GM18505 (cell line): ENCODE data around the gene GRAMD1B.

Experiments used
- ATAC-seq: cut with Tn5 transposase; IDR thresholded peaks from one replicate; pipeline ENCODE4 v1.9.1; 2021; ENCODE audit not compliant: unreplicated experiment
- POLR2A ChIP-seq: IDR thresholded peaks from 4 replicates; pipeline ENCODE4 v1.6.1; 2011; ENCODE audit warnings: borderline replicate concordance; ENCODE audit not compliant: insufficient read depth, insufficient read length; ENCODE audit errors: extremely low read depth

Gene GRAMD1B

GRCh38 chr11:123543797-123544196, 113.7 kb downstream of the GRAMD1B start:
- no peak for TF ChIP-seq POLR2A
- no peak for ATAC-seq

DNA sequence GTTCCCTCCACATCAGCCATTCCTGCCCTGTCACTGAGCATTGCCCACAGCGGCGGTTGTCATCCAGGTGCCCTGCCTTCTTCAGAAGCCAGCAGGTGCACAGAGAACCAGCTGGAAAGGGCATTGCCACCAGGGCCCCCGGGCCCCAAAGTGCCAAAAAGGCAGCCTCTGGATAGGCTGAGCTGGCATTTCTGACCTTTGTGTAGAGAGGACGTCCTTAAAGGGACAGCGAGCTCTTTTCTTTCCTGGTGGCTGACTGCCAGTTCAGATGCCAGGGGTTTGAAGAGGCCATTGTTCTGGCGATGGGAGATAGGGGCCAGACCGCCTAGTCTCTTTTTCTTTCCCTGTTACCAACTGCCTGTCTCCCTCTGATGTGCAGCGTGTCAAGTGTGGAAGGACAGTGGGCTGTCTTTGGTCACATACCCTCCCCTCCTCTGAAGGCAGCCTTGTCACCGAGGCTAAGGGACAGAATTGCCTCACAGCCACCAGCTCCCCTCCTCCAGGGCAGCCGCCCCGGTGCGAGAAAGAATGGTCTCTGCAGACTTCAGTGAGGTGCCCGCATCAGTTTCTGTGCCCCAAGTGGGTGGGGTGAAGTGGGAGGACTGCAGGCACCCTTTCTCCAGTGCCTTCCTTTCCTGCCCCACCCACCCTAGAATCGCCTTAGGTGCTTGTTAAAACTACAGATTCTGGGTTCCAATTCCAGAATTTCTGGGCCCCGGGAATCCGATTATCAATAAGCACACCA, 114.7 kb downstream of the GRAMD1B start:
- no peak for ATAC-seq
- no peak for TF ChIP-seq POLR2A

DNA sequence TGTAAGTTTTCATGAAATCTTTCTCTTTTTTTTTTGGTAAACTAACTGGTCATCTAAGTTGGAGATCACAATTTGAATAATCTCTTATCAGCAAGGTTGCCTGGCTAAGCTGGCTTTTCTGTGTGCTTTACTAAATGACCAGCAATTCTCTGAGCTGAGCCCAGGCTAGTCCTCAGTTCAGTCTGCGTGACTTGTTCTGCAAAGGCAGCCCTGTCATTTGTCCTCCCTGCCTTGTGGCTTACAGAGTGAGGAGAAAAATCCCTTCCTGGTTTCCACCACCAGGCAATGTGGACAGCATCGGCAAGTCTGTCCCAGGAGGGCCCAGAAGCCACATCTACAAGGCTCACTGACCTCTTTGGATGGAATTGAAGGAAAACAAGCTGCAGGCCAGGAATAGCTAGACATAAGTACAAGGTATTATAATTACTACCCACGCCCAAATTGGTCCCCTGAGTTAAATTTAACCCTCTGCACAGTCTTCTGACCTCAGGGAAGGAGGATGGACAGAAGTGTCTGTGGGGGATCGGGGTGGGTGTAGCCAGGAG, 115.7 kb downstream of the GRAMD1B start:
- no peak for ATAC-seq
- TF ChIP-seq POLR2A: no peak

GRCh38 chr11:123546515-123546914, 116.4 kb downstream of the GRAMD1B start:
- no peak for TF ChIP-seq POLR2A

DNA sequence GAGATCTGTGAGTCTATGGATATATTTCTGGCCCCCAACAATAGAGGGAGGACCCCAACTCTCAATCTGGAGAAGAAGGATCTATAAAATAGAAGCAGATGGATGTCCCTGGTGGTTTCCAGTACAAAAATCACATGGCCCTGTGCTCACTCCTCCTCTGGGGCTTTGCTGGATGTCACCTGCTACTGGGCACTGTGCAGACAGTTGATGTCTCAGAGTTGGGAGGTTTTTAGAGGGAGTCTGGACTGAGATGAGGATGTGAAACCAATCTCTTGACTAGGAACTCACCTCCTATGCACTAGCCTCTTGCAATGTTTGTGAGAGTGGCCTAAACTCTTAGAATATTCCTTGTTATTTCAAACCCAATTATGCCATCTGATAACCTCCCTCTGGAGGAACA, 117.1 kb downstream of the GRAMD1B start:
- TF ChIP-seq POLR2A: no peak
- peak; percentile 95 for ATAC-seq

More at GRCh38 chr11:123546515-123546914, 116.4 kb downstream of the GRAMD1B start:
- no peak for ATAC-seq

DNA sequence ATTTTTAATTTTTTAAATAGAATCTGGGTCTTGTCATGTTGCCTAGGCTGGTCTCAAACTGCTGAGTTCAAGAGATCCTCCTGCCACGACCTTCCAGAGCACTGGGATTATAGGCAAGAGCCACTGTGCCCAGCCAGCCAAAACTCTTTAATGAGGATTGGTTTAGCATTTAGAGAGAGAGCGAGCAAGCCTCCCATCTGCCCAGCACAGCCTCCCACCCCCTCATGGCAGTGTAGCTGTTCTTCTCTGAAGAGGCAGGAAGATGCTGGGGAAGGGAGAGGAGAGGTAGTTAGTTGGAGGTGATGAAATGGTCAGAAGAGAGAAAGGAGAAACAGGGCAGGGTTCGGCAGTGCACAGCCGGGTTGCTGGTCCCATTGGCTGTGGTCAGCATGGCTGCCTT, 118.7 kb downstream of the GRAMD1B start:
- TF ChIP-seq POLR2A: no peak
- ATAC-seq: no peak

DNA sequence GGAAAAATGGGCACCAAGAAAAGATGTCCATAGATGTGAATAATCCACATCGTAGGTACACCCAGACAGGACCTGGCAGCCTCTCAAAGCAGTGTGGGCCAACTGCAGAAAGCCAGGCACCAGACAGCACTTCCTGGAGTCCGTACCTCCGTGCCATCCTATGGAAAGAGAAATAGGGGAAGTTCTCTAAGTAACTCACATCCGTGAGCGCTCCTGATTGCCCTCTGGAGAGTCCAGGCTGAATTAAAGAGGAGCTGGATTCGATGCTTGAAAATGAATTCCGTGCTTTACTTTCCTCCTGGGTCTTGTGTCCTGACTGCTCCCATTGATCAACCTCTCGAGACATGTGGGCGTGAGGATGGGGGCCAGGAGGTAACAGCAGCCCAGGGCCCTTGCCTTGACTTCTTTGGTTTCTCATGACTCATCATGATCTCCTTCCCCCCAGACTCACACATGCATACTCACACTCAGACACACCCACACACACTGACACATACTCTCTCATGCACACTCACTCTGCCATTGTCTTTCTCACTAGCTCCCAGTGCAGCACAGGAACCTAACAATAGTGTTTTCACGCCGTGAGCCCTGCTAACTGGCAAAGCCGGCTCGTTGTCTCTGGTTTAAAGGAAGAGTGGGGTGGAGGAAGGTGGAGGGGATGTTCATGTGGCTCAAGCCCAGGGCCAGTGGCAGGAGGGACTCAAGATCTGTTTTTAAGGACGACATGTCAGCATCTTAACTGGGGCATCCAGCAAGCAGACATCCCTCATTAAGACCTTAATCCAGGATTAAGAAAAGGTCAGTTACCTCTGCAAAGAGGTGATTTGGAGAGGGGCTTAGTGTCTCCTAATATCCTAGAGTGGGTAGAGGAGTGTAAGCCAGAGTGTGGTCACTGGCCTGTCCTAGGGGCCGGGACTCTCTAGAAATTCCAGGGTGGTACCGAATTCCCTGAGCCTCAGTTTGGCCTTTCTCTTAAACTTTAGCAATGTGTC, 120.2 kb downstream of the GRAMD1B start:
- TF ChIP-seq POLR2A: no peak
- no peak for ATAC-seq

- TF ChIP-seq POLR2A: no peak
- no peak for ATAC-seq
These were observed 121.0 kb downstream of the GRAMD1B start for GRCh38 chr11:123551079-123551478.

DNA sequence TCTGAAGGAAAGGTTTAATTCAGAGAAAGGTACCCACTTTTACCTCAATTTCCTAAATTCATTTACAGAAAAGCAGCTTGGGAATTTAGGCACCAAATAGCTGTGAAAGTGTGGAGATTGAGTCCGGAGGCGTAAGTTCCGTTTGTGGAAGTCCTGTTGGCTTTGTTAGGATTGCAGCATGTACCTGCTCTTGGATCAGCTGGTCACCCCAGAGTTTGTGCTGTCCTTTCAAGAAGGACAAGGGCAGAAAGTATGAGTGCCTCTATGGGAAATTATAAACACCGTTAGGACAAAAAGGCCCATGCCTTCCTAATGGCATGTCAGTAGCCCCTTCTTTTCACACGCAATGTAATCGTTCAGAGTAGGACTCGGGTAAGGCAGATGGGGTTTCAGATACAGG, 126.6 kb downstream of the GRAMD1B start:
- no peak for TF ChIP-seq POLR2A
- no peak for ATAC-seq

DNA sequence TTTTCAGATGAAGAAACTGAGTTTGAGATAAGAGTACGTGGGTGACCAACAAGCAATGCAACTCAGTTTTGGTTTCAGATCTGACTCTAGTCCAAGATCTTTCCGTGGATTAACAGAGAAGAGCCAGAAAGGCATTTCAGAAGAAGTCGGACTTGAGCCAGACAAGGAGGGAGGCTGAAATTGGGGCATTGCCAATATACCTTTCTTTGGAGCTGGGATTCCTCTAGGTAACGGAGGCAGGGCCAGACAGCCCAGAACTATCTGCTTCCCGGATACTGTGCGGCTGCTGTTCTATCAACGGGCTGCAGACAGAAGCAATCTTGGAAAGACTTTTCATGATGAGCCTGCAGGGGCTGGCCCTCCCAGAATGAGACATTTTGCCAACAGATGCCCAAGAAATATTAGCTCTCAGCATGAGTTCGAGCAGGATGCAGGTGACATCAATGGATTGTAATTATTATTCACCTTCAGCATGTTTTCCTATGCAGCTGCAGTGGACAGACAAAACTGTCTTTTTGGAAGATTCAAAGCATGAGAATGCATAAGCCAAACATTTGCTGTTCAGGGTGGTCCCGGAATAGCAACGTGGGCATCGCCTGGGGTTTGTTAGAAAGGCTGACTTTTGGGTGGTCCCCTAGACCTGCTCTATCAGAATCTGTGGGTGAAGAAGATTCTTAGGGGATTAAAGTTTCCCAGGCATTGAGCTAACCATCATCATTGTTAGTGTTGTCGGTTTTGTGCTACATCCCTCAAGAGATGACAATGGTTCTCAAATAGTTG, 128.7 kb downstream of the GRAMD1B start:
- no peak for TF ChIP-seq POLR2A
- ATAC-seq: no peak

- TF ChIP-seq POLR2A: no peak
- no peak for ATAC-seq
These were observed 129.5 kb downstream of the GRAMD1B start for GRCh38 chr11:123559523-123559955.

GRCh38 chr11:123560006-123560405, 129.9 kb downstream of the GRAMD1B start:
- peak; percentile 74 for ATAC-seq
- TF ChIP-seq POLR2A: no peak

DNA sequence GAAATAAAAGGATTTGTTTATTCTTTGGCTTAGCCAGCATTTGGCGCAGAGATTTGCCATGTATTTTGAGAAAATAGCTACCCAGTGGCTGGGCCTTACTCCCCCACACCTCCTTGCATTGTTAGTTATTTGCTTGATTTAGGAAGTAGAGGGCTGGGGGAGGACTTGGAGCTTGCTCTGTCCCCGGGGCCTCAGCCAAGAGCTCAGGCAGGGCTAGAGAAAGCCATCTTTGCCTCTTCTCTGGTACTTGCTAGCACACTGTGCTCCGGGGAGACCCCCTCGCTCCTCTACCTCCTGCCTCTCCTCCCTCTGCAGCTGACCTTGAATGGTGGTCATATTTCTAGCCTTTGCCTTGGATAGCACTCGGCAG, 131.3 kb downstream of the GRAMD1B start:
- no peak for ATAC-seq

More for the DNA sequence above, 131.3 kb downstream of the GRAMD1B start:
- no peak for TF ChIP-seq POLR2A
